ENCODE data around the gene DRAM2.
"Not testable (repeated sequence)": the region's sequence is repeated elsewhere in the genome, so short reads cannot be mapped to it uniquely, and the experiment has no call there.

The DRAM2 gene

DNA sequence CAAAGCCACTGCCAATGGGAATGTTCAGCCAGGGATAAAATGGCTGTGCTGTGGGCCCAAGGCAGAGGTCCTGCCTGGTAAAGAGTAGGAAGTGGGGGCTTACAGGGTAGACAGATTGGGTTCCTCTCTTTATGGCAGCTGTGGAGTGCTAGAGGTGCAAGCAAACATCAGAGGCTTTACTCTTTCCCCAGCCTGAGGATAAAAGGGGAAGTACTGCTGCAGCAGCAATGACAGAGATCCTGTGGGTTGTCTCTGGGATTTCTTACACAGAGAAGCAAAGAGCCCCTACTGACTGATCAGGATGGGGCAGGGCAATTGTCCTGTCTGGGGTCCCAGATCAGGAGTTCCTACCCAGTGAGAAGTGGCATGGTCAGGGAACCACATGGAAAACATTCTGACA lies 54.2 kb downstream of the DRAM2 start:
- Mint-ChIP-seq H3K9me3 (peaks cover 20% of the 10 kb centered on the region), H3K4me3 (no peak overlapping the region), H3K4me1 (no peaks in the 10 kb centered on the region), H3K27me3 (ENCODE audit: low read depth) (no peaks in the 10 kb centered on the region), H3K36me3 (ENCODE audit: low read depth) (no peaks in the 10 kb centered on the region), H3K27ac (no peak overlapping the region)
- TF ChIP-seq, protein P1, sequence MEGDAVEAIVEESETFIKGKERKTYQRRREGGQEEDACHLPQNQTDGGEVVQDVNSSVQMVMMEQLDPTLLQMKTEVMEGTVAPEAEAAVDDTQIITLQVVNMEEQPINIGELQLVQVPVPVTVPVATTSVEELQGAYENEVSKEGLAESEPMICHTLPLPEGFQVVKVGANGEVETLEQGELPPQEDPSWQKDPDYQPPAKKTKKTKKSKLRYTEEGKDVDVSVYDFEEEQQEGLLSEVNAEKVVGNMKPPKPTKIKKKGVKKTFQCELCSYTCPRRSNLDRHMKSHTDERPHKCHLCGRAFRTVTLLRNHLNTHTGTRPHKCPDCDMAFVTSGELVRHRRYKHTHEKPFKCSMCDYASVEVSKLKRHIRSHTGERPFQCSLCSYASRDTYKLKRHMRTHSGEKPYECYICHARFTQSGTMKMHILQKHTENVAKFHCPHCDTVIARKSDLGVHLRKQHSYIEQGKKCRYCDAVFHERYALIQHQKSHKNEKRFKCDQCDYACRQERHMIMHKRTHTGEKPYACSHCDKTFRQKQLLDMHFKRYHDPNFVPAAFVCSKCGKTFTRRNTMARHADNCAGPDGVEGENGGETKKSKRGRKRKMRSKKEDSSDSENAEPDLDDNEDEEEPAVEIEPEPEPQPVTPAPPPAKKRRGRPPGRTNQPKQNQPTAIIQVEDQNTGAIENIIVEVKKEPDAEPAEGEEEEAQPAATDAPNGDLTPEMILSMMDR (IDR thresholded peaks at IDR 0.05; ENCODE audit: unreplicated experiment in 3 of 3) = no peak

- TF ChIP-seq, protein P1 (IDR thresholded peaks at IDR 0.05; ENCODE audit: unreplicated experiment in 3 of 3) = no peak
- no peak overlapping the region for H3K27ac Mint-ChIP-seq
- no peak overlapping the region for H3K4me3 Mint-ChIP-seq
- peaks cover 22% of the 10 kb centered on the region for H3K9me3 Mint-ChIP-seq
- H3K27me3 Mint-ChIP-seq (ENCODE audit: low read depth) = no peaks in the 10 kb centered on the region
- H3K36me3 Mint-ChIP-seq (ENCODE audit: low read depth) = no peaks in the 10 kb centered on the region
- no peaks in the 10 kb centered on the region for H3K4me1 Mint-ChIP-seq
Measured at GRCh38 chr1:111084999-111085398, 54.9 kb downstream of the DRAM2 start.

DNA sequence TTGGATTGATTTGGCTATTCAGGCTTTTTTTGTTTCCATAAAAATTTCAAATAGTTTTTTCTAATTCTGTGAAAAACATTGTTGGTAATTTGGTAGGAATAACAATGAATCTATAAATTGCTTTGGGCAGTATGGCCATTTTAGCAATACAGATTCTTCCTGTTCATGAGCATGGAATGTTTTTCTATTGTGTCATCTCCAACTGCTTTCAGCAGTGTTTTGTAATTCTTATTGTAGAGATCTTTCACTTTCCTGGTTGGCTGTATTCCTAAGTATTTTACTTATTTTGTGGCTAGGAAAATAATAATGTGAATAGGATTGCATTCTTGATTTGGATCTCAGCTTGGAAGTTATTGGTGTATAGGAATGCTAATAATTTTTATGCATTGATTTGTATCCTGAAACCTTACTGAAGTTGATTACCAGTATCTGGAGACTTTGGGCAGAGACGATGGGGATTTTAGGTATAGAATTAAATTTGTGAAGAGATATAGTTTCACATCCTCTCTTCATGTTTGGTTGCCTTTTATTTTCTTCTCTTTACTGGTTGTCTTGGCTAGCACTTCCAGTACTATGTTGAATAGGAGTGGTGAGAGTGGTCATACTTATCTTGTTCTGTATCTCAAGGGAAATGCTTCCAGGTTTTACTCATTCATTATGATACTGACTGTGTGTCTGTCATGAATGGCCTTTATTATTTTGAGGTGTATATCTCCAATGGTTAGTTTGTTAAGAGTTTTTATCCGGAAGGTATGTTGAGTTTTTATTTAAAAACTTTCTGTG lies 57.3 kb downstream of the DRAM2 start:
- Mint-ChIP-seq H3K4me3 (no peak overlapping the region), H3K36me3 (ENCODE audit: low read depth) (no peaks in the 10 kb centered on the region), H3K27me3 (ENCODE audit: low read depth) (no peaks in the 10 kb centered on the region), H3K27ac (no peak overlapping the region), H3K9me3 (peaks cover 26% of the 10 kb centered on the region), H3K4me1 (no peaks in the 10 kb centered on the region)
- TF ChIP-seq, protein P1 (IDR thresholded peaks at IDR 0.05; ENCODE audit: unreplicated experiment in 3 of 3) = no peak

DNA sequence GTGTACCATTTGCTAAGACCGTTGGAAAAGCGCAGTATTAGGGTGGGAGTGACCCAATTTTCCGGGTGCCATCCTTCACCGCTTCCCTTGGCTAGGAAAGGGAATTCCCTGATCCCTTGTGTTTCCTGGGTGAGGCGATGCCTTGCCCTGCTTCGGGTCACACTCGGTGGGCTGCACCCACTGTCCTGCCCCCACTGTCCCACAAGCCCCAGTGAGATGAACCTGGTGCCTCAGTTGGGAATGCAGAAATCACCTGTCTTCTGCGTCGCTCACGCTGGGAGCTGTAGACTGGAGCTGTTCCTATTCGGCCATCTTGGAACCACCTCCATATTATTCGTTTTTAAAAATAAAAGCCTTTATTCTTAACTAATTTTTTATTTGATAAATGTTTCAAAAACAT lies 60.6 kb downstream of the DRAM2 start:
- H3K4me1 Mint-ChIP-seq; H3K27ac Mint-ChIP-seq; H3K27me3 Mint-ChIP-seq (ENCODE audit: low read depth); H3K36me3 Mint-ChIP-seq (ENCODE audit: low read depth); H3K4me3 Mint-ChIP-seq: not testable (repeated sequence)
- H3K9me3 Mint-ChIP-seq = peaks cover 22% of the 10 kb centered on the region

DNA sequence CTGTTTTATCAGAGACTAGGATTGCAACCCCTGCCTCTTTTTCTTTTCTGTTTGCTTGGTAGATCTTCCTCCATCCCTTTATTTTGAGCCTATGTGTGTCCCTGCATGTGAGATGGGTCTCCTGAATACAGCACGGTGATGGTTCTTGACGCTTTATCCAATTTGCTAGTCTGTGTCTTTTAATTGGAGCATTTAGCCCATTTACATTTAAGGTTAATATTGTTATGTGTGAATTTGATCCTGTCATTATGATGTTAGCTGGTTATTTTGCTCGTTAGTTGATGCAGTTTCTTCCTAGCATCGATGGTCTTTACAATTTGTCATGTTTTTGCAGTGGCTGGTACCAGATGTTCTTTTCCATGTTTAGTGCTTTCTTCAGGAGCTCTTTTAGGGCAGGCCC lies 62.6 kb downstream of the DRAM2 start:
- not testable (repeated sequence) for H3K27ac Mint-ChIP-seq; H3K36me3 Mint-ChIP-seq (ENCODE audit: low read depth); H3K27me3 Mint-ChIP-seq (ENCODE audit: low read depth); H3K4me3 Mint-ChIP-seq; H3K4me1 Mint-ChIP-seq
- H3K9me3 Mint-ChIP-seq = peaks cover 14% of the 10 kb centered on the region
